ENCODE results near the gene LRRC53. TPM values are rescaled to one million over a fixed set of nuclear protein-coding genes. Genes with fewer than 3 reads are reported as not detected.

Gene LRRC53
- polyA plus RNA-seq, 1 donor (not counting 4 experiments of a cell fraction or from before 2014, with no cell fraction given) = not detected

GRCh38 chr1:74452035-74452434, 60.4 kb downstream of the LRRC53 start:
- no peaks in the 10 kb centered on the region for H3K36me3 ChIP-seq (ENCODE audit: control insufficient read depth in 2 of 2, extremely low read depth in 1 of 2, insufficient read depth in 2 of 2, low read length in 2 of 2)
- no peaks in the 10 kb centered on the region for H3K27me3 ChIP-seq (ENCODE audit: control insufficient read depth, extremely low read depth, insufficient read depth, low read length)
- no peak for TF ChIP-seq CTCF (optimal IDR thresholded peaks at IDR 0.05 in 1 of 3, IDR thresholded peaks at IDR 0.05 in 1 of 3, conservative IDR thresholded peaks at IDR 0.05 in 1 of 3; ENCODE audit: extremely low read depth in 1 of 3, insufficient read depth in 2 of 3, low read length in 3 of 3)
- no peak for TF ChIP-seq EZH2 (IDR thresholded peaks at IDR 0.05; ENCODE audit: low read length)
- no peaks in the 10 kb centered on the region for H4K20me1 ChIP-seq (ENCODE audit: control insufficient read depth, extremely low read depth, insufficient read depth, low read length)
- H3K27ac ChIP-seq (ENCODE audit: control insufficient read depth, insufficient read depth, low read length) = no peak overlapping the region
- no peaks in the 10 kb centered on the region for H3K9me1 ChIP-seq (ENCODE audit: control insufficient read depth, extremely low read depth, insufficient read depth, low read length)
- no peak for DNase-seq (ENCODE audit: low read depth, low spot score)
- no peak overlapping the region for H2AFZ ChIP-seq (ENCODE audit: control insufficient read depth, low read length)
- H3K9ac ChIP-seq (ENCODE audit: control insufficient read depth, extremely low read depth, insufficient read depth, low read length) = no peak overlapping the region
- no peak for FAIRE-seq
- dilution Hi-C loops (cut with MboI; ENCODE audit: extremely low pct_ligation_motif_present, low sequenced_read_pairs) = no loop called here
- H3K4me2 ChIP-seq (ENCODE audit: control insufficient read depth, extremely low read depth, insufficient read depth, low read depth, low read length) = no peak overlapping the region
- H3K9me3 ChIP-seq (ENCODE audit: control insufficient read depth, low read depth, low read length) = no peaks in the 10 kb centered on the region
- H3K79me2 ChIP-seq (ENCODE audit: control insufficient read depth, insufficient read depth, low read length) = no peaks in the 10 kb centered on the region
- H3K4me1 ChIP-seq (ENCODE audit: control insufficient read depth, extremely low read depth, insufficient read depth, low read length) = no peaks in the 10 kb centered on the region
- no peak overlapping the region for H3K4me3 ChIP-seq (ENCODE audit: control insufficient read depth in 2 of 3, extremely low read depth in 1 of 3, insufficient read depth in 2 of 3, low read depth in 1 of 3, low read length in 3 of 3)

GRCh38 chr1:74437035-74437434, 75.4 kb downstream of the LRRC53 start:
- H3K27me3 ChIP-seq (ENCODE audit: control insufficient read depth, extremely low read depth, insufficient read depth, low read length) = no peaks in the 10 kb centered on the region
- no peaks in the 10 kb centered on the region for H3K36me3 ChIP-seq (ENCODE audit: control insufficient read depth in 2 of 2, extremely low read depth in 1 of 2, insufficient read depth in 2 of 2, low read length in 2 of 2)
- no peak overlapping the region for H3K27ac ChIP-seq (ENCODE audit: control insufficient read depth, insufficient read depth, low read length)
- dilution Hi-C loops (cut with MboI; ENCODE audit: extremely low pct_ligation_motif_present, low sequenced_read_pairs) = no loop called here
- no peaks in the 10 kb centered on the region for H3K9me1 ChIP-seq (ENCODE audit: control insufficient read depth, extremely low read depth, insufficient read depth, low read length)
- DNase-seq (ENCODE audit: low read depth, low spot score) = no peak
- no peak overlapping the region for H3K9ac ChIP-seq (ENCODE audit: control insufficient read depth, extremely low read depth, insufficient read depth, low read length)
- no peak overlapping the region for H3K4me2 ChIP-seq (ENCODE audit: control insufficient read depth, extremely low read depth, insufficient read depth, low read depth, low read length)
- no peaks in the 10 kb centered on the region for H3K4me1 ChIP-seq (ENCODE audit: control insufficient read depth, extremely low read depth, insufficient read depth, low read length)
- no peaks in the 10 kb centered on the region for H3K9me3 ChIP-seq (ENCODE audit: control insufficient read depth, low read depth, low read length)
- no peak for FAIRE-seq
- no peaks in the 10 kb centered on the region for H3K79me2 ChIP-seq (ENCODE audit: control insufficient read depth, insufficient read depth, low read length)
- no peaks in the 10 kb centered on the region for H4K20me1 ChIP-seq (ENCODE audit: control insufficient read depth, extremely low read depth, insufficient read depth, low read length)
- no peak overlapping the region for H2AFZ ChIP-seq (ENCODE audit: control insufficient read depth, low read length)
- no peak overlapping the region for H3K4me3 ChIP-seq (ENCODE audit: control insufficient read depth in 2 of 3, extremely low read depth in 1 of 3, insufficient read depth in 2 of 3, low read depth in 1 of 3, low read length in 3 of 3)
- TF ChIP-seq EZH2 (IDR thresholded peaks at IDR 0.05; ENCODE audit: low read length) (no peak), CTCF (optimal IDR thresholded peaks at IDR 0.05 in 1 of 3, IDR thresholded peaks at IDR 0.05 in 1 of 3, conservative IDR thresholded peaks at IDR 0.05 in 1 of 3; ENCODE audit: extremely low read depth in 1 of 3, insufficient read depth in 2 of 3, low read length in 3 of 3) (no peak)
